Coronary artery (tissue), 2 donors: Measurements from ENCODE around the gene SEPTIN8.

ENCODE experiments used
- DNase-seq: peaks from one replicate; pipeline ENCODE4 v3.0.0-alpha.2; 2017; ENCODE audit warnings: low spot score
- H3K27ac ChIP-seq, 2 donors: fragments of 200-600 bp; sonication (generic); one replicate each; pipeline ENCODE4 v1.5.1; 2016 to 2019
- H3K4me3 ChIP-seq: fragments of 200-600 bp; sonication (generic); 2 replicates; pipeline ENCODE4 v1.5.1; 2016; ENCODE audit warnings: mild to moderate bottlenecking, moderate library complexity
- TF ChIP-seq, protein P1 (sequence below): fragments of 200-600 bp; sonication (generic); IDR thresholded peaks from one replicate; pipeline ENCODE4 v1.5.1; 2019; ENCODE audit warnings: antibody characterized with exemption

SEPTIN8 gene

DNA sequence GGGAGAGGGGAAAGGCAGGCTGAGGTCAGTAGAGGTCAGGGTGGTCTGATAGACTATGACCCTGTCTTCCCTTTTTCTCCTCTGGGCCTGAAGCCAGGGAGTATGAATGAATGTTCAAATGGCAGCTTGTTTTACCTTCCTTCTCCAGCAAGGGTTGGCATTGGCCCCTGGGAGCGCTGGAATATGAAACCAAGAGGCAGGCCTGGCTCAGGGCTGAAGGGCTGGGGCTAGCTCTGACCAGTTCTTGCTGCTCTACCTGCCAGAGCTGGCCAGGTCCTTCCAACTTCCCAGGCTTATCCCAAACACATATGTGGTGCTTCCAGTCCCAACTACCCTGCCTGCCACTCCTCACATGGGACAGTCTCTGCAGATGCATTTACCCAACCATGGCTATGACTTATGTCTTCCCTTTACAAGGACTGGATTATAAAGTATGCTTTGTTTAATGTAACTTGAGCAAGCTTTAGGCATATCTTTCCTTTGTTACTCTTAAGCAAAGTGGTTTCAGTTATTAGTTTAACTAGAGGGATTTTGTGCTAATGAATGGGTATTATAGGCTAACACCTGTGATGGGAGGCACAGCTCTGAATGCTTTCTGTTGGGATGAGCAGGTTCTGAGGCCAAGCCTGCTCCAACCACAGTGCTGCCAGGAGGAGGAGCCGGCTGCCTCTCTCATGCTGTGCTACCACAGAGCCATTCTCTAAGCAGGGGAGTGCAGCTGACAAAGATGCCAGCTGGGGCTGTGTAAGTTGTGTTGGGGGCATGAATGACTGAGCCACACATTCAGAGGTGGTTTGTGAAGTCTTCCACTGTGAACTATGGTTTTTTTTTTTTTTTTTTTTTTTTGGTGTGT lies 23.7 kb downstream of the SEPTIN8 start:
- H3K27ac ChIP-seq: no peak overlapping the region
- DNase-seq: no peak
- TF ChIP-seq, protein P1, sequence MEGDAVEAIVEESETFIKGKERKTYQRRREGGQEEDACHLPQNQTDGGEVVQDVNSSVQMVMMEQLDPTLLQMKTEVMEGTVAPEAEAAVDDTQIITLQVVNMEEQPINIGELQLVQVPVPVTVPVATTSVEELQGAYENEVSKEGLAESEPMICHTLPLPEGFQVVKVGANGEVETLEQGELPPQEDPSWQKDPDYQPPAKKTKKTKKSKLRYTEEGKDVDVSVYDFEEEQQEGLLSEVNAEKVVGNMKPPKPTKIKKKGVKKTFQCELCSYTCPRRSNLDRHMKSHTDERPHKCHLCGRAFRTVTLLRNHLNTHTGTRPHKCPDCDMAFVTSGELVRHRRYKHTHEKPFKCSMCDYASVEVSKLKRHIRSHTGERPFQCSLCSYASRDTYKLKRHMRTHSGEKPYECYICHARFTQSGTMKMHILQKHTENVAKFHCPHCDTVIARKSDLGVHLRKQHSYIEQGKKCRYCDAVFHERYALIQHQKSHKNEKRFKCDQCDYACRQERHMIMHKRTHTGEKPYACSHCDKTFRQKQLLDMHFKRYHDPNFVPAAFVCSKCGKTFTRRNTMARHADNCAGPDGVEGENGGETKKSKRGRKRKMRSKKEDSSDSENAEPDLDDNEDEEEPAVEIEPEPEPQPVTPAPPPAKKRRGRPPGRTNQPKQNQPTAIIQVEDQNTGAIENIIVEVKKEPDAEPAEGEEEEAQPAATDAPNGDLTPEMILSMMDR: no peak
- no peak overlapping the region for H3K4me3 ChIP-seq

DNA sequence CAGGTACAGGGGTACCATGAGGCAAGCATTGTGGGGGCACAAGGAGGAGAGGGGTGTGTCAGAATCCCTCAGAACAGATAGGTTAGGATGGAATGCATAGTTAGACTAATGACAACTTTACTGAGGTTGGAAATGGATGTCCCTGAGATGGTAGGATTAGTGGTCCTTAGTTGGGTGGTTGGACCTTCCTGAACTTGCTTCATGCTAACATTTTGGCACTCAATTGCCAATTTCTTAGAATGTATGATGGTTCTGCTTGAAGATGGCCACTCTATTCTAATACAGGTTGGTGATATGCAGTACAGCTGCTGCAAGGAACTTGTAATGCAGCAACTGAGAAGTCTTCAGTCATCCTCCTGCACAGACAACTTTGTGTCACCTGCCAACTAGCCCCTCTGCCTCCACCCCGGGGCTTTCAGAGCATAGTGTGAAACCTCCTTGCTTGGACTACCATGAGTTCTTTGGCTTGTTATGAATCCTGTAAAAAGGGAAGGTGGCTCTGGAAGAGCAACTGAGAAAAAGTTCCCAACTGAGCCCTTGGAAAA lies 24.4 kb downstream of the SEPTIN8 start:
- H3K27ac ChIP-seq: no peak overlapping the region
- DNase-seq: no peak

DNA sequence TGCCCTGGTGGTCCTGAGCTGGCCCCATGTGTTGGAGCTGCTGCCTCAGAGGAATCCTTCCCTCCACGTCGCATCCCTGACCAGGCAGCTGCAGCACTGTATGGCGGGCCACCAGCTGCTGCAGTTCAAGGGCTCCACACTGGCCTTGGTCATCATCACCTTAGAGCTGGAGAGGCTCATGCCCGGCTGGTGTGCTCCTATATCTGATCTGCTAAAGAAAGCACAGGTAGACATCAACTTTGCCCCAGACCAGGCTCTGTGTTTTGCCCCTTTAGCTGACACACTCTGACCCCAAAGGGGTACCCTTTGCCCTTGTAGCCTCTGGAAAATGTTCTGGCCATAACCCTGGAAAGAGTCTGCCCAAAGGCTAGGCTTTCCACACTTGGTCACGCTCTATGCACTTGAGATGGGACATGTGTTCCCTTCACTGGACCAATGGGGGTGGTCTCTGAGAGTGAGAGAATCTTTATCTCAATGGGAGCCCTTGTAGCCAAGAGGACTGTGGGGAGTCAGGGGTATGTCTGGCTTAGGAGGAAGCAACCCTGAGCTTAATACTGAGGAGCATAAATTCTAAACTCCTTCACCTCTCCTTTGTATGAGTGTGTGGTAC lies 25.0 kb downstream of the SEPTIN8 start:
- TF ChIP-seq, protein P1: no peak
- no peak overlapping the region for H3K27ac ChIP-seq
- no peak for DNase-seq
- H3K4me3 ChIP-seq: no peak overlapping the region

More for the DNA sequence above, 24.4 kb downstream of the SEPTIN8 start:
- no peak overlapping the region for H3K4me3 ChIP-seq
- TF ChIP-seq, protein P1: no peak

DNA sequence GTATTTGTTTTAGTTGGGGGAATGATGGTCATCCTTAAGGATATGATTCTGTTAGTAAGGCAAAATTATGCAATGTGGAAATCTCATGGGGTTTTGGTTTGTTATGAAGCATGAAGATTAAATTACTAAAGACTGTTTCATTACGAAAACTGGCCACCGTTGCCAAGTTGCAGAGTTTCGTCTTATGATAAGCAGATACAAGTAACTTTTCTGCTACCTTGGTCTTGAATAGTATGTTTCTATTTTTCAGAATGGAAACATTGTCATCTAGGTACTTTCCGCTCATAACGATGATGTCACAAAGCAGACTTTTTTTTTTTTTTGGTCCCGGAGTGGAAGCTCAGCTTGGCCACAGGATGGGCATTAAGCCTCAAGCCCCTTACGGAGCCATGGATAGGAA lies 25.6 kb downstream of the SEPTIN8 start:
- H3K4me3 ChIP-seq: no peak overlapping the region
- no peak overlapping the region for H3K27ac ChIP-seq
- no peak for DNase-seq
- TF ChIP-seq, protein P1: no peak

DNA sequence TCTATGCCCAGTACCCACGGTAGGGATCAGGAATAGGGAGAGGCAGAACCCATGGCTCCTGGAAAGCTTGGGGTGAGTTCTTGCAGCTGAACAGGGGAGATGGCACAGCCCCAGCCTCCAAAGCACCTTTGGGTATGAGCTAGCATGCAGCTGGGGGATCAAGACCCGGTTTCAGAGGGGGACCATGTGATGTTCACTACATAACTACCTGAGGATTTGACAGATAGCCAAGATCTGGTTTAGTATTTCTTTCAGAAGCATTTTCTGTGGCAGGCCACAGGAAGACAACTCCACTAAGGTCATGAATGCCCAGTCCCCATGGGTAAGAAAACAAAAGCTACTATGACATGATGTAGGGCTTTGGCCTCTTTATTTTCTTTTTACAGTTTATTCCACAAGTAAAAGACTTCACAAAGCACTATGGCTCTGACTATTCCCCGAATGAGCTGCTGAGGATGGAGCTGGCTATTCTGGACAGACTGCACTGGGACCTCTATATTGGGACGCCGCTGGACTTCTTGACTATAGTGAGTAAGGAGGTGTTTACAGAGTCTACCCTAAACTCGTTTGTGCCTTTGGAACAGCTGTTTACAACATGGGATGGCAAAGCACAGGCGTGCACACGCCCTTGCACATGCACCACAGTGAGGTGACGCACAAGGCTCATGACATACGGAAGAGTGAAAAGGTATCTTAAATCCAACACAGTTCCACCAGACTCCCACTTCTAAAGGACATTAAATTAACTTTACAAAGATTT lies 26.4 kb downstream of the SEPTIN8 start:
- TF ChIP-seq, protein P1: no peak
- DNase-seq: no peak
- Histone ChIP-seq H3K27ac (peak overlapping the region in 1 of 2 donors; percentile 15), H3K4me3 (no peak overlapping the region)

DNA sequence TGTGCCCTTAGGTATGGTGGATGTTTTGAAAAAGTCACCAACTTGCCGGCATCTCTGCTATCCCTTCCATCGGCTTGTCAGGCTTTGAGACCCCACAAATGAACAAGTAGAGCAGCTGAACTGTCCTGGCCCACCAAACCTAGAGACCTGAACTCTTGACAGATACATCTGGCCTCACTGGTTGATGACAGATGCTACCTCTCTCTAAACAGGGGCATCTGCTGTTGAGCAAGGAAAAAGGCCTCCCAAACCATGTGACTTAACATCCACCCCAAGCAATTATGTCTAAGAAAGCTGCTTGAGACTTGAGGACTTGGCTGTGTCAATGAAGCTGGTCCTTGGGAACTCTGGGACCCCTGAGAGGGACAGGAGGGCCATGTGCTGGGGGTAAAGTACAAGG lies 27.5 kb downstream of the SEPTIN8 start:
- H3K27ac ChIP-seq: no peak overlapping the region
- TF ChIP-seq, protein P1: no peak
- no peak overlapping the region for H3K4me3 ChIP-seq
- DNase-seq: no peak
